Nephron progenitor cell (in vitro differentiated cells): ENCODE results near the gene MORN1.
A peak's percentile ranks its signal among the peaks of the same experiment; 100 is the strongest.

ENCODE experiments used
- DNase-seq: peaks from one replicate; pipeline ENCODE4 v3.0.0; 2021
- H3K27ac Mint-ChIP-seq: 2 replicates; pipeline ENCODE4 v1.8.0; 2021; ENCODE audit warnings: mild to moderate bottlenecking, moderate library complexity, mixed read lengths
- H3K27me3 Mint-ChIP-seq: 2 replicates; pipeline ENCODE4 v1.8.0; 2021; ENCODE audit warnings: mild to moderate bottlenecking, low read depth, mixed read lengths; ENCODE audit not compliant: poor library complexity
- H3K36me3 Mint-ChIP-seq: 2 replicates; pipeline ENCODE4 v1.8.0; 2021; ENCODE audit warnings: low read depth, mixed read lengths
- H3K4me1 Mint-ChIP-seq: 2 replicates; pipeline ENCODE4 v1.8.0; 2021; ENCODE audit warnings: mixed read lengths
- H3K4me3 Mint-ChIP-seq: 2 replicates; pipeline ENCODE4 v1.8.0; 2021; ENCODE audit warnings: mild to moderate bottlenecking, moderate library complexity, mixed read lengths
- H3K9me3 Mint-ChIP-seq: 2 replicates; pipeline ENCODE4 v1.8.0; 2021; ENCODE audit warnings: mild to moderate bottlenecking, moderate library complexity, mixed read lengths
- TF ChIP-seq, protein P1 (sequence below): fragments of 200-600 bp; sonication (generic); IDR thresholded peaks from 2 replicates; pipeline ENCODE4 v1.5.0; 2021; ENCODE audit warnings: antibody characterized with exemption

MORN1 gene

DNA sequence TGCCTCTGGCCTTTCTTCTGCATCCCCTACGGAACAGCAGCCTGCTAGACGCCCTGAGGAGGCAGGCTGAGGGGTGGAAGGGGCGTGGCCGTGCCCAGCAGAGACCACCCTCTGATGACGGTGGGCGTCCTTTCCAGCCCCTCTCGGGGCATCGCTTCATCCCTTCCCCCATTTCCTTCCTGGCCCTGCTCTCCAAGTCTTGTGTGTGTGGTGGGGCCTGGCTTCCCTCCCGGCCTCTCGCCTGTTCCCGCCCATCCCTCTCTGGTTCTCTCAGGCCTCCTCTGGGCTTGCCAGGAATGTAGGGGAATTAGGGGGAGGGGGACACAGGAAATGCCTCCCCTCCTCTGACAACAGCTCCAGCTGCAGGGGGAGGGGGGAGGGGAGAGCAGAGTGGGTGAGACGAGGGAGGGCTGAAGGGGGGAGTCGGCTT, 112.1 kb downstream of the MORN1 start:
- TF ChIP-seq, protein P1, sequence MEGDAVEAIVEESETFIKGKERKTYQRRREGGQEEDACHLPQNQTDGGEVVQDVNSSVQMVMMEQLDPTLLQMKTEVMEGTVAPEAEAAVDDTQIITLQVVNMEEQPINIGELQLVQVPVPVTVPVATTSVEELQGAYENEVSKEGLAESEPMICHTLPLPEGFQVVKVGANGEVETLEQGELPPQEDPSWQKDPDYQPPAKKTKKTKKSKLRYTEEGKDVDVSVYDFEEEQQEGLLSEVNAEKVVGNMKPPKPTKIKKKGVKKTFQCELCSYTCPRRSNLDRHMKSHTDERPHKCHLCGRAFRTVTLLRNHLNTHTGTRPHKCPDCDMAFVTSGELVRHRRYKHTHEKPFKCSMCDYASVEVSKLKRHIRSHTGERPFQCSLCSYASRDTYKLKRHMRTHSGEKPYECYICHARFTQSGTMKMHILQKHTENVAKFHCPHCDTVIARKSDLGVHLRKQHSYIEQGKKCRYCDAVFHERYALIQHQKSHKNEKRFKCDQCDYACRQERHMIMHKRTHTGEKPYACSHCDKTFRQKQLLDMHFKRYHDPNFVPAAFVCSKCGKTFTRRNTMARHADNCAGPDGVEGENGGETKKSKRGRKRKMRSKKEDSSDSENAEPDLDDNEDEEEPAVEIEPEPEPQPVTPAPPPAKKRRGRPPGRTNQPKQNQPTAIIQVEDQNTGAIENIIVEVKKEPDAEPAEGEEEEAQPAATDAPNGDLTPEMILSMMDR, result no peak
- peak overlapping the region; percentile 54 for H3K4me3 Mint-ChIP-seq
- peaks cover 68% of the 10 kb centered on the region for H3K4me1 Mint-ChIP-seq
- peaks cover 29% of the 10 kb centered on the region for H3K36me3 Mint-ChIP-seq
- no peaks in the 10 kb centered on the region for H3K27me3 Mint-ChIP-seq
- DNase-seq, result peak; percentile 80
- H3K27ac Mint-ChIP-seq, result peak overlapping the region; percentile 97
- H3K9me3 Mint-ChIP-seq, result peaks cover 9% of the 10 kb centered on the region

DNA sequence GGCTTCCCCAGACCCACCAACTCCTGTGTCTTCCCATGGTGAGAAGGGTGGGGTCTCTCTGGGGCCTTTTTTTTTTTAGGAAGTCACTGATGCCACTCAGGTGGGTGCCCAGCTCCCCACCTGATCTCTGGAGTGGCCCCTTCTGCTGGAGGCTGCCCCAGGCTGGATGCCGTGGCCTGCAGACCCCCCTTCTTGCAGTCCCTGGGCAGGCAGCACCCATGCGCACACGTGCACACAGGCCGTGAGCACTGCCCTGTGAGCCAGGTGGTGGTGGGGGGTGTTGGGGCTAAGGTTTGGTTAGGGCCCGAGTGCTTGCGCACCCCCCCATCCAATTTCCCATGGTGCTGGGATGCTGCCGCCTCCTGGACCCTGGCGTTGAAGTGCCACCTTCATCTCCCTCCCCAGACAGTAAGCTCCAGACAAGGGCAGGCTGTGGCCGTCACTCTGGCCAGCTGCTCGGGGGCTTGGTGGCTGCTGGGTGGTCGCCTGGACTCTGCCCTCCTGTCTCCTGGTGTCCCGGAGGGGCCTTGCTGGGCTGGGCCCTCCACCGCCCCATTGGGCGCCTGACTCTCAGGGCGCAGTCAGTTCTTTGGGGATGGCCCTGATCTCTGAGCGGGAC, 112.7 kb downstream of the MORN1 start:
- H3K9me3 Mint-ChIP-seq, result peaks cover 9% of the 10 kb centered on the region
- H3K27me3 Mint-ChIP-seq, result no peaks in the 10 kb centered on the region
- H3K4me1 Mint-ChIP-seq, result peaks cover 68% of the 10 kb centered on the region
- H3K27ac Mint-ChIP-seq, result peak overlapping the region; percentile 97
- DNase-seq, result no peak
- H3K4me3 Mint-ChIP-seq, result peak overlapping the region; percentile 54
- peaks cover 29% of the 10 kb centered on the region for H3K36me3 Mint-ChIP-seq
- TF ChIP-seq, protein P1, result no peak

DNA sequence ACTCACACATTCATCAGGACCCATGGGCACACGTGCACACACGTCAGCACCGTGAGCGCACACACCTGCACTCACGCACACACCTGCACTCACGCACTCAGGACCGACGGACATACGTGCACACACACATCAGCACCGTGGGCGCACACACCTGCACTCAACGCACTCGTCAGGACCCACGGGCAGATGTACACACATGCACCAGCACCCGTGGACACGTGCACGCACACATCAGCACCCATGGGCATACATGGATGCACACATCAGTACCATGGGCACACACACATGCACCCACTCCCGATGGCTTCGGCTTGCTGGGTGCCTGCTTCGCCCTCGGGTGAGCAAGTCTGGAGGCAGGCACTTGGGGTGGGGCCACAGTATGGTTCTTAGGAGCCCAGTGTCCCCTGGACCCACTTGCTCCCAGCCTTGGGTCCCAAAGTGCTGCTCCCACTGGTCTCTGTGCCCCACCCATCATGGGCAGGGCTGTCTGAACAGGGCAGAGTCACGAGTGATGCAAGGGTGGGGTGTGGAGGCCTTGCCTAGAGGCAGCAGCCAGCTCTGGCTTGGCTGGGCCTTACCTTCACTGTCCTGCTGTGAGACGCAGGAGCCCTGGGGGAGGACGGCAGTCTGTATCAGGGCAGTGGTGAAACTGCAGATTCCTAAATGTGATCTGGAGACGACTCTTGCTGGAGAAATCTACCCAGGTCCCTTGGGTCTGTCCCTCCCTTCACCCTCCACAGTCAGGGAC, 113.4 kb downstream of the MORN1 start:
- peaks cover 29% of the 10 kb centered on the region for H3K36me3 Mint-ChIP-seq
- TF ChIP-seq, protein P1, result no peak
- no peaks in the 10 kb centered on the region for H3K27me3 Mint-ChIP-seq
- H3K27ac Mint-ChIP-seq, result peak overlapping the region; percentile 96
- DNase-seq, result no peak
- peaks cover 69% of the 10 kb centered on the region for H3K4me1 Mint-ChIP-seq
- peak overlapping the region; percentile 17 for H3K4me3 Mint-ChIP-seq
- peaks cover 9% of the 10 kb centered on the region for H3K9me3 Mint-ChIP-seq

DNA sequence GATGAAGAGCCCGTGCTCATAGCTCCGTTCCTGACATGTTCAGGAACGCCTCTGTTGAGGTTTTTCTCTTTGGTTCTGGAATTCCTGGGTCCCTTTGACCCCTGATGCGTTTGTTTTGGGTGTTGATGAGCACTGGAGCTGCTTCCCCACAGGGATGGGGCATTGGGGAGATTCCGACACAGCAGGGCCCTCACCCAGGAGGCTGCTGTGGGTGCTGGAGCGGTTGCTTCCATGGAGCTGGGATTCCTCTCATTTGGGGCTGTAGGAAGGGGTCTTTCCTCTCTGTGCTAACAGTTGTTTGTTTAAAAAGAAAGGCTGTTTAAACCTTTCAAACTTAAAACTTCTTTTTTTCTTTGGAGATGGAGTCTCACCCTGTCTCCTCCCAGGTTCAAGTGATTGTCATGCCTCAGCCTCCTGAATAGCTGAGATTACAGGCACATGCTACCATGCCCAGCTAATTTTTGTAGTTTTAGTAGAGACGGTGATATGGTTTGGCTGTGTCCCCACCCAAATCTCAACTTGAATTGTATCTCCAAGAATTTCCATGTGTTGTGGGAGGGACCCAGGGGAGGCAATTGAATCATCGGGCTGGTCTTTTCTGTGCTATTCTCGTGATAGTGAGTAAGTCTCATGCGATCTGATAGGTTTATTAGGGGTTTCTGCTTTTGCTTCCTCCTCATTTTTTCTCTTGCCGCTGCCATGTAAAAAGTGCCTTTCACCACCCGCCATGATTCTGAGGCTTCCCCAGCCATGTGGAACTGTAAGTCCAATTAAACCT, 114.4 kb downstream of the MORN1 start:
- Mint-ChIP-seq H3K27ac (peak overlapping the region; percentile 96), H3K9me3 (peaks cover 9% of the 10 kb centered on the region), H3K4me3 (peak overlapping the region; percentile 42), H3K36me3 (peaks cover 29% of the 10 kb centered on the region), H3K4me1 (peaks cover 79% of the 10 kb centered on the region), H3K27me3 (no peaks in the 10 kb centered on the region)
- TF ChIP-seq, protein P1, result no peak
- DNase-seq, result no peak

DNA sequence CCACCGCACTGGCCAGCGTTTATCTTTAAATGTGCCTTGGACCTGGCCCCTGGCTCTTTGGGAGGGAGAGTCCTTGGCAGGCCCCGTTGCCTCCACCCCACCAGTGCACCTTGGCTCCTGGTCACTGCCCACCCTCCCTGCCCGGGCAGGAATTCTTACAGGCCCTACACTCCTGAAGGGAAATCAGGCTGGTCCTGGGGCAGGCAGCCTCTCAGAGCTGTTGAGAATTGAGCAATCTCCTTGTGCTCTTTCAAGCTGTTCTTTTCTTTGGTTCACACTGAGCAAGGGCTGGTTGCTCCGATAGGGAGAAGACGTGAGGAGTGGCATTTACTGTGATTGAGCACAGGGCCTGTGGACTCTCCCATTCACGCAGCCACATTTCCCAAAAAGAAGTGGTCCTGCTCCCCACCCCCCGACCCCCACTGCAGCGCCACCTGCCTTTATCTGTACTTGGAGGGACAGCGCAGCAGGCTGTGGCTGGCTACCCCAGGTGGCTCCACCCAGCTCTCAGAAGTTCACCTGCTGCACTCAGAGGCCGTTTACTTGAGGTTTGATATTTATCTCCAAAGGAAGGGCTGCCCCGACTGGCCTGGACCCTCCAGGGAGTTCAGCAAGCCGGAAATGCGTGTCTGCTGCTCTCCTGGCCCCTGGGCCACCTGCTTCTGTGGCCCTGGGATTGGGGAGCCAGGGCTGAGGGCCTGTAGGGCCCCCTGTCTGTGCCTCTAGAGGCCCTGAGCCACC, 115.4 kb downstream of the MORN1 start:
- DNase-seq, result no peak
- TF ChIP-seq, protein P1, result no peak
- H3K4me1 Mint-ChIP-seq, result peaks cover 86% of the 10 kb centered on the region
- H3K36me3 Mint-ChIP-seq, result peaks cover 29% of the 10 kb centered on the region
- H3K4me3 Mint-ChIP-seq, result peak overlapping the region; percentile 18
- H3K9me3 Mint-ChIP-seq, result peaks cover 9% of the 10 kb centered on the region
- peak overlapping the region; percentile 96 for H3K27ac Mint-ChIP-seq
- H3K27me3 Mint-ChIP-seq, result no peaks in the 10 kb centered on the region
